ENCODE measurements around the gene RGS7.

DNA sequence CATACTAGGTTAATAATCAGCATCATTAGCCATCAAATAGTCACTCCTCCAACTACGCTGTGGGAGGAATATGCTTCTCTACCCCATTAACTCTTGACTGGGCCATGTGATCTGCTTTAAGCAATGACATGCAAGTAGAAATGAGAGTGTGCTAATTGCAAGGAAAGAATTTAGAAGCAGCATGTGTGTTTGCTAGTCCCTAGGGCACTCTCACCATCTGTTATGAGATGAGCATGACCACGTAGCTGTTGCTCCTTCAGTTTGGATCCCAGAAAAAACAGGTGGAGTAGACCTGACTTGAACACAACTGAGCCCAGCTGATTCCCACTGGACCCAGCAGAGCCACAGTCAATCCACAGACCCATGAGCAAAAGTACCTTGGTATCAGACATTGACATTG, 19.7 kb upstream of the RGS7 start:
- TF ChIP-seq, protein P1, sequence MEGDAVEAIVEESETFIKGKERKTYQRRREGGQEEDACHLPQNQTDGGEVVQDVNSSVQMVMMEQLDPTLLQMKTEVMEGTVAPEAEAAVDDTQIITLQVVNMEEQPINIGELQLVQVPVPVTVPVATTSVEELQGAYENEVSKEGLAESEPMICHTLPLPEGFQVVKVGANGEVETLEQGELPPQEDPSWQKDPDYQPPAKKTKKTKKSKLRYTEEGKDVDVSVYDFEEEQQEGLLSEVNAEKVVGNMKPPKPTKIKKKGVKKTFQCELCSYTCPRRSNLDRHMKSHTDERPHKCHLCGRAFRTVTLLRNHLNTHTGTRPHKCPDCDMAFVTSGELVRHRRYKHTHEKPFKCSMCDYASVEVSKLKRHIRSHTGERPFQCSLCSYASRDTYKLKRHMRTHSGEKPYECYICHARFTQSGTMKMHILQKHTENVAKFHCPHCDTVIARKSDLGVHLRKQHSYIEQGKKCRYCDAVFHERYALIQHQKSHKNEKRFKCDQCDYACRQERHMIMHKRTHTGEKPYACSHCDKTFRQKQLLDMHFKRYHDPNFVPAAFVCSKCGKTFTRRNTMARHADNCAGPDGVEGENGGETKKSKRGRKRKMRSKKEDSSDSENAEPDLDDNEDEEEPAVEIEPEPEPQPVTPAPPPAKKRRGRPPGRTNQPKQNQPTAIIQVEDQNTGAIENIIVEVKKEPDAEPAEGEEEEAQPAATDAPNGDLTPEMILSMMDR (IDR thresholded peaks at IDR 0.05; ENCODE audit: poor library complexity): no peak
- no peak for TF ChIP-seq EZH2 (IDR thresholded peaks at IDR 0.05; ENCODE audit: borderline replicate concordance)

Measured in hepatocyte (in vitro differentiated cells).